A673 (cell line): ENCODE results near the gene GRIN3A. TPM values are rescaled to one million over a fixed set of nuclear protein-coding genes. Genes with fewer than 3 reads are reported as not detected.

ENCODE experiments used
- BruUV-seq: library from RNA; stranded (reverse); fragments of 400-500 nt; replicated peaks from 2 replicates; lab custom pipeline; 2021; lab: Mats Ljungman, UMichigan
- CTCF ChIA-PET: fragments of 300-600 bp; sonication (Branson Sonifier 250); formaldehyde crosslinking; loops from one replicate; lab custom pipeline; 2022; ENCODE audit warnings: antibody characterized with exemption; lab: Charles Lee
- POLR2A ChIA-PET: fragments of 300-600 bp; sonication (Branson Sonifier 250); formaldehyde crosslinking; loops from one replicate; lab custom pipeline; 2022; ENCODE audit warnings: antibody characterized with exemption; ENCODE audit not compliant: low non-redundant PET; lab: Charles Lee
- DNase-seq: peaks from one replicate; pipeline ENCODE4 v3.0.0-alpha.2; 2015; ENCODE audit warnings: low spot score
- H3K27ac ChIP-seq: fragments of 200-600 bp; sonication (generic); 2 replicates; pipeline ENCODE4 v1.5.1; 2016; ENCODE audit warnings: mixed run types, low read depth, mild to moderate bottlenecking, mixed read lengths, antibody characterized with exemption, low read length; ENCODE audit not compliant: poor library complexity, severe bottlenecking
- H3K27me3 ChIP-seq: fragments of 200-600 bp; sonication (generic); replicated peaks from 2 replicates; pipeline ENCODE4 v1.6.1; 2017; ENCODE audit warnings: mixed run types, low read depth, mild to moderate bottlenecking, mixed read lengths, antibody characterized with exemption, low read length; ENCODE audit not compliant: insufficient read depth, poor library complexity
- H3K36me3 ChIP-seq: fragments of 200-600 bp; sonication (generic); 2 replicates; pipeline ENCODE4 v1.6.1; 2016; ENCODE audit warnings: mixed run types, mild to moderate bottlenecking, mixed read lengths, antibody characterized with exemption, low read length; ENCODE audit not compliant: insufficient read depth, poor library complexity, severe bottlenecking
- H3K4me1 ChIP-seq: fragments of 200-600 bp; sonication (generic); 2 replicates; pipeline ENCODE4 v1.6.1; 2017; ENCODE audit warnings: mixed run types, mild to moderate bottlenecking, mixed read lengths, antibody characterized with exemption, low read length; ENCODE audit not compliant: insufficient read depth, poor library complexity, severe bottlenecking
- H3K4me3 ChIP-seq: fragments of 200-600 bp; sonication (generic); 2 replicates; pipeline ENCODE4 v1.5.1; 2016; ENCODE audit warnings: low read depth, mixed run types, mild to moderate bottlenecking, mixed read lengths, low read length; ENCODE audit not compliant: poor library complexity, severe bottlenecking
- H3K9me3 ChIP-seq: fragments of 200-600 bp; sonication (generic); 2 replicates; pipeline ENCODE4 v1.6.1; 2016; ENCODE audit warnings: mixed run types, low read depth, mild to moderate bottlenecking, mixed read lengths, antibody characterized with exemption, low read length; ENCODE audit not compliant: poor library complexity, severe bottlenecking
- CTCF ChIP-seq: fragments of 300-800, 200-600 bp; sonication (generic); conservative IDR thresholded peaks from 2 replicates; pipeline ENCODE4 v1.5.1; 2017; ENCODE audit warnings: low read depth, mild to moderate bottlenecking, antibody characterized with exemption, low read length, moderate library complexity, mixed read lengths
- EZH2 ChIP-seq: fragments of 200-600 bp; sonication (generic); IDR thresholded peaks from 2 replicates; pipeline ENCODE4 v1.6.1; 2017; ENCODE audit warnings: borderline replicate concordance, low read depth, mild to moderate bottlenecking, mixed read lengths, antibody characterized with exemption, low read length; ENCODE audit not compliant: poor library complexity, severe bottlenecking
- intact Hi-C: fragments of 100-400 bp; cut with micrococcal nuclease; formaldehyde crosslinking; loops from one replicate; pipeline ENCODE4 v1.10.0; 2022; ENCODE audit not compliant: unreplicated experiment
- total RNA-seq: library from RNA; stranded (reverse); gene quantifications from 2 replicates; pipeline ENCODE4 v1.2.3, GENCODE V29; 2021

The GRIN3A gene
- total RNA-seq, 1 experiment from 2014 or later = not detected

DNA sequence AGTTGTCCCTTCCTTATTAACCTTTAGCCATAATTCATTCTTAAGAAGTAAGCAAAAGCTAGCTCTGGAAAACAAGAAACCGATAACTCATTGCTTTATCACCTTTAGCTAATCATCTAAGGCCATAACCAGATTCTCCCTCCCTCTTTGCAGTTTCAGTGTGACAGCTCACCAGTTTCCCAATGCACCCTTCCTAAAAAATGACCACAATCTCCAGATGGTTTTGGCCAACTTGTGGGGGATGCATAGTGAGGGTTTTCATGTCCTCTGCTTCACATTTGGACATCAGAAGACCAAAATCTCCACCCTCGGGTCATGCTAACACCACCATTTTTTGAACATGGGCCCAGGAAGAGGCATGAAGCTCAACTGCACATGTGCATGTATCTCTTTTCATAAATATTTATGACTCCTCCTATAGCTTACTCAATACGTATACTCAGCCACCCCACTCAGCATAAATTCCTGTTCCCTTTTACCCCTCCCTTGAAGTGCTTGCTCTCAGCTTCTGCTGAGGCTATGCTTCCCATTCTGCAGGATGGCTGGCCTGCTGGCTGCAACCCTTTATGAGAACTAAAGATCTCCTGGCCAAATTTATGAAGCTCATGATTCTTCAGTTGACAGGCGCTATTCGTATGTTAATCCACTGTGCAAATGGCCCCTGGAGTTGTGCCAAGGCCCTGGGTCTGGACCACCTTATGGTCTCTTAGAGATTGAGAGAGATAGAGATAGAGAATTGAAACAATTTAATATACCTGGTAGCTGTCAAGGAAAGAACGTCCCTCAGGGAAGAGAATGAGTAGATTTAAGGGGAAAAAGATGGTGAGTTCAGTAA lies 158.5 kb downstream of the GRIN3A start:
- POLR2A ChIA-PET = no interaction called here
- DNase-seq = no peak
- no peaks in the 10 kb centered on the region for H3K36me3 ChIP-seq
- H3K9me3 ChIP-seq = no peaks in the 10 kb centered on the region
- no peaks in the 10 kb centered on the region for H3K27me3 ChIP-seq
- TF ChIP-seq EZH2 (no peak), CTCF (no peak)
- no TSS peak for BruUV-seq
- H3K4me1 ChIP-seq = no peaks in the 10 kb centered on the region
- CTCF ChIA-PET = no interaction called here
- intact Hi-C loops = no loop called here
- no peak overlapping the region for H3K27ac ChIP-seq
- H3K4me3 ChIP-seq = no peak overlapping the region

GRCh38 chr9:101578378-101578777 lies 160.1 kb downstream of the GRIN3A start:
- CTCF ChIA-PET = no interaction called here
- POLR2A ChIA-PET = no interaction called here
- intact Hi-C loops = no loop called here
- Histone ChIP-seq H3K27me3 (no peaks in the 10 kb centered on the region), H3K4me1 (no peaks in the 10 kb centered on the region), H3K36me3 (no peaks in the 10 kb centered on the region), H3K9me3 (no peaks in the 10 kb centered on the region), H3K4me3 (no peak overlapping the region), H3K27ac (no peak overlapping the region)
- no peak for DNase-seq
- no TSS peak for BruUV-seq
- no peak for TF ChIP-seq EZH2
- TF ChIP-seq CTCF = no peak

GRCh38 chr9:101574731-101575333 lies 163.6 kb downstream of the GRIN3A start:
- Histone ChIP-seq H3K36me3 (no peaks in the 10 kb centered on the region), H3K4me1 (no peaks in the 10 kb centered on the region), H3K27me3 (no peaks in the 10 kb centered on the region), H3K4me3 (no peak overlapping the region), H3K27ac (no peak overlapping the region), H3K9me3 (no peaks in the 10 kb centered on the region)
- intact Hi-C loops = no loop called here
- ChIA-PET POLR2A (no interaction called here), CTCF (no interaction called here)
- no peak for DNase-seq
- no TSS peak for BruUV-seq
- TF ChIP-seq EZH2 (no peak), CTCF (no peak)
